Ovary (tissue), 9 donors: ENCODE measurements around the gene GJB6. TPM values are rescaled to one million over a fixed set of nuclear protein-coding genes. Genes with fewer than 3 reads are reported as not detected.

Experiments
- DNase-seq, 5 donors: peaks; one replicate each; pipeline ENCODE4 v3.0.0-alpha.2; 2019 to 2020
- H3K27ac ChIP-seq, 2 donors: fragments of 200-600 bp; one replicate each; pipeline versions ENCODE4 v1.5.1 to v1.8.0; 2019 to 2022
- H3K27me3 ChIP-seq: fragments of 200-600 bp; one replicate; pipeline ENCODE4 v1.8.0; 2022
- H3K36me3 ChIP-seq: fragments of 200-600 bp; sonication (generic); one replicate; pipeline ENCODE4 v1.5.1; 2019
- H3K4me1 ChIP-seq: one replicate; pipeline ENCODE4 v1.8.1; 2013; ENCODE audit warnings: mild to moderate bottlenecking, moderate library complexity; ENCODE audit not compliant: insufficient read depth
- H3K4me3 ChIP-seq: fragments of 200-600 bp; sonication (generic); one replicate; pipeline ENCODE4 v1.5.1; 2017
- H3K9me3 ChIP-seq, 2 donors: fragments of 200-600 bp in 1 of 2; sonication (generic) in 1 of 2; one replicate each; pipeline versions ENCODE4 v1.5.1 to v1.8.1; 2013 to 2019; ENCODE audit warnings: mild to moderate bottlenecking in 1 of 2, moderate library complexity in 1 of 2
- CTCF ChIP-seq, 3 donors: fragments of 450-650 bp in 2 of 3; fragments of 200-600 bp in 1 of 3; IDR thresholded peaks; one replicate each; pipeline versions ENCODE4 v1.5.1 to v1.8.0; 2016 to 2022; ENCODE audit warnings: antibody characterized with exemption in 3 of 3, mild to moderate bottlenecking in 1 of 3
- EP300 ChIP-seq: sonication (generic); formaldehyde crosslinking; IDR thresholded peaks from one replicate; pipeline ENCODE4 v1.6.1; 2017; ENCODE audit warnings: antibody characterized with exemption
- POLR2A ChIP-seq: fragments of 450-650 bp; IDR thresholded peaks from one replicate; pipeline ENCODE4 v1.6.1; 2017; ENCODE audit warnings: antibody characterized with exemption, mild to moderate bottlenecking, moderate library complexity
- whole genome bisulfite sequencing, 3 donors: extraction: QIAGEN DNeasy Blood & Tissue Kit in 1 of 3; methylation state at CpG; one replicate each; pipeline versions ENCODE4 v1.1.5 to v1.1.7; 2013 to 2017; 5-methylcytosine and 5-hydroxymethylcytosine counted together
- intact Hi-C, 4 donors: fragments of 100-400 bp; cut with DNase I; formaldehyde crosslinking; loops; one replicate each; pipeline versions ENCODE4 v1.11.0 to v1.15.1; 2022 to 2023
- polyA plus RNA-seq, 2 donors: library from polyadenylated mRNA; stranded (reverse); fragments of 200-250 nt in 1 of 2; fragments of 350-450 nt in 1 of 2; fragmentation: Illumina TruSeq in 1 of 2; extraction: RNeasy Lipid Tissue Mini Kit (QIAGEN cat#74804) in 1 of 2; gene quantifications; one replicate each; pipeline ENCODE4 v1.2.3, GENCODE V29; 2013 to 2014
- total RNA-seq, 7 donors: library from RNA; depleted of rRNA in 2 of 7; stranded (reverse); fragments of >200 nt in 2 of 7; fragmentation: NEBNext Ultra II Directional in 3 of 7; extraction: Animal tissue kit (Norgen Biotek cat#: 25700) in 3 of 7; gene quantifications; one replicate each; pipeline versions ENCODE4 v1.1.0 to v1.2.4, GENCODE V29; 2016 to 2023
- donor health status: DM: no; HTN: no; CAD: no; lungs with moderate emphysema.
- donor health status: DM: no; HTN: no; CAD: no.
- donor health status: Bipolar disorder and iron deficiency.
- donor health status: DM: yes; HTN: yes; CAD: no.
- donor health status: DM: no; HTN: no; CAD: no.
- donor health status: DM: yes; HTN: yes; CAD: no.

GJB6 gene
- total and polyA plus RNA-seq, 9 donors: not detected

GRCh38 chr13:20230913-20231838 lies 943 bp downstream of the GJB6 start:
- no peaks in the 10 kb centered on the region for H3K36me3 ChIP-seq
- H3K9me3 ChIP-seq: no peaks in the 10 kb centered on the region
- peaks cover 2% of the 10 kb centered on the region for H3K4me1 ChIP-seq
- H3K27me3 ChIP-seq: no peaks in the 10 kb centered on the region
- TF ChIP-seq POLR2A: no peak
- TF ChIP-seq EP300: no peak
- DNase-seq: no peak
- 31 to 44% (median 32%) methylated on average over 30 of the region's 30 CpGs for WGBS, 3 donors
- intact Hi-C loops: no loop called here
- H3K27ac ChIP-seq: no peak overlapping the region
- no peak overlapping the region for H3K4me3 ChIP-seq

GRCh38 chr13:20227730-20228129 lies 4.4 kb downstream of the GJB6 start:
- H3K27me3 ChIP-seq: no peaks in the 10 kb centered on the region

GRCh38 chr13:20227288-20227687 lies 4.8 kb downstream of the GJB6 start:
- no peak for DNase-seq
- Histone ChIP-seq H3K27me3 (no peaks in the 10 kb centered on the region), H3K4me3 (no peak overlapping the region), H3K9me3 (peaks cover 0 to 4% of the 10 kb centered on the region in 2 donors), H3K27ac (no peak overlapping the region), H3K36me3 (no peaks in the 10 kb centered on the region), H3K4me1 (peaks cover 1% of the 10 kb centered on the region)
- TF ChIP-seq POLR2A: no peak
- no peak for TF ChIP-seq EP300
- no peak for TF ChIP-seq CTCF (IDR thresholded peaks at IDR 0.05)
- WGBS, 3 donors: 86 to 89% (median 87%) methylated on average over 8 of the region's 8 CpGs
- intact Hi-C loops: no loop called here

More at GRCh38 chr13:20227730-20228129, 4.4 kb downstream of the GJB6 start:
- no peaks in the 10 kb centered on the region for H3K36me3 ChIP-seq
- H3K9me3 ChIP-seq: peaks cover 0 to 4% of the 10 kb centered on the region in 2 donors
- peaks cover 2% of the 10 kb centered on the region for H3K4me1 ChIP-seq
- H3K4me3 ChIP-seq: no peak overlapping the region
- TF ChIP-seq CTCF (IDR thresholded peaks at IDR 0.05): no peak
- no peak for DNase-seq
- 44 to 72% (median 53%) methylated on average over 5 to 6 of the region's 6 CpGs for WGBS, 3 donors
- intact Hi-C loops: no loop called here
- H3K27ac ChIP-seq: no peak overlapping the region

GRCh38 chr13:20222553-20222952 lies 9.6 kb downstream of the GJB6 start:
- intact Hi-C loops: no loop called here
- Histone ChIP-seq H3K4me1 (no peaks in the 10 kb centered on the region), H3K36me3 (no peaks in the 10 kb centered on the region), H3K27ac (no peak overlapping the region), H3K4me3 (no peak overlapping the region), H3K27me3 (no peaks in the 10 kb centered on the region), H3K9me3 (peaks cover 0 to 4% of the 10 kb centered on the region in 2 donors)
- TF ChIP-seq POLR2A (no peak), CTCF (IDR thresholded peaks at IDR 0.05) (no peak), EP300 (no peak)
- WGBS, 3 donors: 67 to 80% (median 74%) methylated on average over 5 of the region's 5 CpGs
- DNase-seq: no peak

- H3K27ac ChIP-seq: no peak overlapping the region
- H3K36me3 ChIP-seq: no peaks in the 10 kb centered on the region
- intact Hi-C loops: no loop called here
- no peak overlapping the region for H3K4me3 ChIP-seq
- no peaks in the 10 kb centered on the region for H3K4me1 ChIP-seq
- H3K9me3 ChIP-seq: peaks cover 0 to 4% of the 10 kb centered on the region in 2 donors
- DNase-seq: no peak
- TF ChIP-seq CTCF (IDR thresholded peaks at IDR 0.05) (no peak), POLR2A (no peak), EP300 (no peak)
- no peaks in the 10 kb centered on the region for H3K27me3 ChIP-seq
- WGBS, 3 donors: 78 to 85% (median 78%) methylated on average over 6 of the region's 6 CpGs
Observed at GRCh38 chr13:20221772-20222171, 10.3 kb downstream of the GJB6 start.
